DND-41 (cell line): Measurements from ENCODE around the gene TPRN.
A peak's percentile ranks its signal among the peaks of the same experiment; 100 is the strongest.

ENCODE experiments used
- ATAC-seq: fragments of 200-7000 bp; cut with Tn5 transposase; 3 replicates; pipeline ENCODE4 v1.9.1; 2021; ENCODE audit warnings: low read depth; ENCODE audit not compliant: insufficient read depth
- DNase-seq: peaks from one replicate; pipeline ENCODE4 v3.0.0-alpha.2; 2020
- H2AFZ ChIP-seq: 2 replicates; pipeline ENCODE4 v1.6.0; 2012; ENCODE audit warnings: low read depth, low read length
- H3K27ac ChIP-seq: 2 replicates; pipeline ENCODE4 v1.5.1; 2012; ENCODE audit warnings: low read length, inconsistent platforms
- H3K27me3 ChIP-seq: fragments of 200-600 bp; sonication (generic); 2 replicates; pipeline ENCODE4 v1.6.0; 2012; ENCODE audit warnings: low read length, mild to moderate bottlenecking, inconsistent platforms; ENCODE audit not compliant: insufficient read depth, poor library complexity
- H3K36me3 ChIP-seq: 2 replicates; pipeline ENCODE4 v1.5.1; 2012; ENCODE audit warnings: low read length, inconsistent platforms; ENCODE audit not compliant: insufficient read depth
- H3K4me1 ChIP-seq: 2 replicates; pipeline ENCODE4 v1.5.1; 2012; ENCODE audit warnings: mild to moderate bottlenecking, low read length; ENCODE audit not compliant: insufficient read depth
- H3K4me2 ChIP-seq: 2 replicates; pipeline ENCODE4 v1.6.0; 2012; ENCODE audit warnings: mild to moderate bottlenecking, moderate library complexity, low read length, inconsistent platforms; ENCODE audit not compliant: insufficient read depth
- H3K4me3 ChIP-seq, 2 experiments: fragments of 200-600 bp in 1 of 2; shearing (Covaris generic) in 1 of 2; 2 replicates each; pipeline ENCODE4 v1.5.1; 2012 to 2016; ENCODE audit warnings: inconsistent platforms in 2 of 2, low read length in 2 of 2, mild to moderate bottlenecking in 2 of 2, low read depth in 1 of 2, moderate library complexity in 1 of 2
- H3K79me2 ChIP-seq: 2 replicates; pipeline ENCODE4 v1.6.0; 2012; ENCODE audit warnings: low read length, inconsistent platforms; ENCODE audit not compliant: insufficient read depth
- H3K9ac ChIP-seq: 2 replicates; pipeline ENCODE4 v1.6.0; 2012; ENCODE audit warnings: low read depth, mild to moderate bottlenecking, inconsistent platforms, low read length, moderate library complexity
- H3K9me3 ChIP-seq: 2 replicates; pipeline ENCODE4 v1.5.1; 2012; ENCODE audit warnings: low read length, moderate library complexity, mild to moderate bottlenecking, inconsistent platforms; ENCODE audit not compliant: insufficient read depth, severe bottlenecking
- H4K20me1 ChIP-seq: 2 replicates; pipeline ENCODE4 v1.6.0; 2012; ENCODE audit warnings: low read length; ENCODE audit not compliant: insufficient read depth
- EZH2 ChIP-seq: IDR thresholded peaks from 3 replicates; pipeline ENCODE4 v1.6.1; 2012; ENCODE audit warnings: borderline replicate concordance, low read depth, mild to moderate bottlenecking, moderate library complexity, low read length, inconsistent platforms; ENCODE audit not compliant: severe bottlenecking
- TF ChIP-seq, protein P1 (sequence below): IDR thresholded peaks from 2 replicates; pipeline ENCODE4 v1.5.1; 2012; ENCODE audit warnings: borderline replicate concordance, low read length, moderate library complexity, mild to moderate bottlenecking; ENCODE audit not compliant: poor library complexity, severe bottlenecking; ENCODE audit errors: extremely low read depth

Gene TPRN

DNA sequence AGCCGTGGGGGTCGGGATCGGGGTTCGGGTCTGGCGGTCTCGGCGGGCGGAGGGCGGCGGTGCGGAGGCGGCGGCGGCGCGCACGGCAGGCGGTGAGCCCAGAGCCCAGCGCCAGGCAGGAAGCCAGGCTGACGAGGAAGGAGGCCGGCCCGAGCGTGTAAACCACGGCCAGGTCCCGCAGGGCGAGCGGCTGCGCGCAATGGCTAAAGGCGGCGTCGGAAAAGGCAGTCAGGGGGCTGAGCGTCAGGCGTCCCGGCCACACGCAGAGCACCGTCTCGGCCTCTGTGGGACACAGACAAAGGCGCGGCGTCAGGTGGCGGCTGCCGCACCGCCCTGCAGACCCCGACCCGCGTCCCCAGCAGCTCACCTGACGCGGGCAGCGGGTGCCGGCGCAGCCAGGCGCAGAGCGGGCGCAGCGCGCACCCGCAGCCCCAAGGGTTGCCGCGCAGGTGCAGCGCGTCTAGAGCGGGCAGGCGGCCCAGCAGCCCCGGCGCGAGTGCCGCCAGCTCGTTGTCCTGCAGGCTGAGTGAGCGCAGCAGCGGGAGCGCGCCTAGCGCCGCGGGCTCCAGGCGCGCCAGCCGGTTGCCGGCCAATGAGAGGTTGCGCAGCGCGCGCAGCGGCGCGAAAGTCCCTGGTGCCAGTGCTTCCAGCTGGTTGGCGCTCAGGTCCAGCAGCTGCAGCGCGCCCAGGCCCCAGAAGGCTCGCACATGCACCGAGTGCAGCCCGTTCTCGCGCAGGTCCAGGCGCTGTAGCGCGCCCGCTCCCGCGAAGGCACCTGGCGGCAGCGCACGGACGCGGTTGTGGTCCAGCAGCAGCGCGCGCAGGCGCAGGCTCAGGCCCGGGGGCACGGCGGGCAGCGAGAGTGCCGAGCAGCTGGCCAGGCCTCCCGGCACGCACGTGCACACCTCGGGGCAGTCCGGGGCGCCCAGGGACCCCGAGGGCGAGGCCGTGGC is 31.4 kb downstream of the TPRN start:
- no peak overlapping the region for H3K9ac ChIP-seq
- no peak overlapping the region for H3K27ac ChIP-seq
- DNase-seq (no peak), ATAC-seq (no peak)
- H3K79me2 ChIP-seq, result no peaks in the 10 kb centered on the region
- no peak overlapping the region for H3K4me2 ChIP-seq
- H3K4me1 ChIP-seq, result no peaks in the 10 kb centered on the region
- TF ChIP-seq, protein P1, sequence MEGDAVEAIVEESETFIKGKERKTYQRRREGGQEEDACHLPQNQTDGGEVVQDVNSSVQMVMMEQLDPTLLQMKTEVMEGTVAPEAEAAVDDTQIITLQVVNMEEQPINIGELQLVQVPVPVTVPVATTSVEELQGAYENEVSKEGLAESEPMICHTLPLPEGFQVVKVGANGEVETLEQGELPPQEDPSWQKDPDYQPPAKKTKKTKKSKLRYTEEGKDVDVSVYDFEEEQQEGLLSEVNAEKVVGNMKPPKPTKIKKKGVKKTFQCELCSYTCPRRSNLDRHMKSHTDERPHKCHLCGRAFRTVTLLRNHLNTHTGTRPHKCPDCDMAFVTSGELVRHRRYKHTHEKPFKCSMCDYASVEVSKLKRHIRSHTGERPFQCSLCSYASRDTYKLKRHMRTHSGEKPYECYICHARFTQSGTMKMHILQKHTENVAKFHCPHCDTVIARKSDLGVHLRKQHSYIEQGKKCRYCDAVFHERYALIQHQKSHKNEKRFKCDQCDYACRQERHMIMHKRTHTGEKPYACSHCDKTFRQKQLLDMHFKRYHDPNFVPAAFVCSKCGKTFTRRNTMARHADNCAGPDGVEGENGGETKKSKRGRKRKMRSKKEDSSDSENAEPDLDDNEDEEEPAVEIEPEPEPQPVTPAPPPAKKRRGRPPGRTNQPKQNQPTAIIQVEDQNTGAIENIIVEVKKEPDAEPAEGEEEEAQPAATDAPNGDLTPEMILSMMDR, result no peak
- TF ChIP-seq EZH2, result no peak
- no peak overlapping the region for H3K4me3 ChIP-seq
- no peaks in the 10 kb centered on the region for H3K9me3 ChIP-seq
- H4K20me1 ChIP-seq, result peaks cover 10% of the 10 kb centered on the region
- no peak overlapping the region for H2AFZ ChIP-seq
- H3K27me3 ChIP-seq, result peaks cover 28% of the 10 kb centered on the region
- H3K36me3 ChIP-seq, result no peaks in the 10 kb centered on the region

DNA sequence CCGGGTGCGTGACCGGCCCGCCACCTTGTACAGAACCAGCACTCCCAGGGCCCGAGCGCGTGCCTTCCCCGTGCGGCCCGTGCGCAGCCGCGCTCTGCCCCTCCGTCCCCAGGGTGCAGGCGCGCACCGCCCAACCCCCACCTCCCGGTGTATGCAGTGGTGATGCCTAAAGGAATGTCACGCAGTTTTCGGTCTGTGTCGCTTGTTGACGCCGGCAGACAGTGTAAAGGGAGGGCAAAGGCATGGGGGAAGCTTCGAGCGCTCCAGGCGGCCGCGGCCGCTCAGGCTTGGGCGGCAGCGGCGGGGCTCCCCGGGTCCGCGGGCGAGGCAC is 32.0 kb downstream of the TPRN start:
- ATAC-seq (no peak), DNase-seq (no peak)
- Histone ChIP-seq H3K79me2 (no peaks in the 10 kb centered on the region), H3K9me3 (no peaks in the 10 kb centered on the region), H3K4me1 (no peaks in the 10 kb centered on the region), H3K4me3 (no peak overlapping the region), H4K20me1 (0 out of 2 replicates have a peak, but pooled peaks cover 6% of the 10 kb centered on the region), H3K27me3 (peaks cover 28% of the 10 kb centered on the region), H3K9ac (no peak overlapping the region), H3K27ac (no peak overlapping the region), H3K36me3 (no peaks in the 10 kb centered on the region), H3K4me2 (no peak overlapping the region), H2AFZ (no peak overlapping the region)
- TF ChIP-seq EZH2, result no peak
- TF ChIP-seq, protein P1, result no peak

DNA sequence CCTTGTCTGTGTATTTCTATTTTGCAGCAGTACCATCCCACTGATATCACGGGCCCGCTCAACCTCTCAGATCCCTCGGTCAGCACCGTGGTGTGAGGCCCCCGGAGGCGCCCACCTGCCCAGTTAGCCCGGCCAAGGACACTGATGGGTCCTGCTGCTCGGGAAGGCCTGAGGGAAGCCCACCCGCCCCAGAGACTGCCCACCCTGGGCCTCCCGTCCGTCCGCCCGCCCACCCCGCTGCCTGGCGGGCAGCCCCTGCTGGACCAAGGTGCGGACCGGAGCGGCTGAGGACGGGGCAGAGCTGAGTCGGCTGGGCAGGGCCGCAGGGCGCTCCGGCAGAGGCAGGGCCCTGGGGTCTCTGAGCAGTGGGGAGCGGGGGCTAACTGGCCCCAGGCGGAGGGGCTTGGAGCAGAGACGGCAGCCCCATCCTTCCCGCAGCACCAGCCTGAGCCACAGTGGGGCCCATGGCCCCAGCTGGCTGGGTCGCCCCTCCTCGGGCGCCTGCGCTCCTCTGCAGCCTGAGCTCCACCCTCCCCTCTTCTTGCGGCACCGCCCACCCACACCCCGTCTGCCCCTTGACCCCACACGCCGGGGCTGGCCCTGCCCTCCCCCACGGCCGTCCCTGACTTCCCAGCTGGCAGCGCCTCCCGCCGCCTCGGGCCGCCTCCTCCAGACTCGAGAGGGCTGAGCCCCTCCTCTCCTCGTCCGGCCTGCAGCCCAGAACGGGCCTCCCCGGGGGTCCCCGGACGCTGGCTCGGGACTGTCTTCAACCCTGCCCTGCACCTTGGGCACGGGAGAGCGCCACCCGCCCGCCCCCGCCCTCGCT is 32.6 kb downstream of the TPRN start:
- H3K27me3 ChIP-seq, result peaks cover 28% of the 10 kb centered on the region
- no peaks in the 10 kb centered on the region for H4K20me1 ChIP-seq
- no peak overlapping the region for H3K27ac ChIP-seq
- peak; percentile 44 for TF ChIP-seq EZH2
- TF ChIP-seq, protein P1, result no peak
- ATAC-seq (peak; percentile 29; the same call in 1 of the 3 replicates), DNase-seq (no peak)
- H3K4me2 ChIP-seq, result no peak overlapping the region
- no peaks in the 10 kb centered on the region for H3K79me2 ChIP-seq
- H3K36me3 ChIP-seq, result no peaks in the 10 kb centered on the region
- no peak overlapping the region for H2AFZ ChIP-seq
- no peaks in the 10 kb centered on the region for H3K9me3 ChIP-seq
- no peaks in the 10 kb centered on the region for H3K4me1 ChIP-seq
- no peak overlapping the region for H3K4me3 ChIP-seq
- H3K9ac ChIP-seq, result no peak overlapping the region
